GM10847 (cell line): ENCODE data around the gene COL25A1.

ENCODE experiments used
- POLR2A ChIP-seq: IDR thresholded peaks from 2 replicates; pipeline ENCODE4 v1.6.1; 2011; ENCODE audit not compliant: insufficient read length; ENCODE audit errors: extremely low read depth

Gene COL25A1

GRCh38 chr4:108787724-108788123 is 514.7 kb downstream of the COL25A1 start:
- TF ChIP-seq POLR2A, result no peak

- TF ChIP-seq POLR2A, result no peak
Observed at GRCh38 chr4:108787106-108787505, 515.4 kb downstream of the COL25A1 start.

- no peak for TF ChIP-seq POLR2A
Observed at GRCh38 chr4:108786351-108786750, 516.1 kb downstream of the COL25A1 start.

- no peak for TF ChIP-seq POLR2A
Observed at GRCh38 chr4:108783665-108784463, 518.6 kb downstream of the COL25A1 start.

- no peak for TF ChIP-seq POLR2A
Observed at GRCh38 chr4:108779958-108780357, 522.5 kb downstream of the COL25A1 start.

GRCh38 chr4:108777388-108777787 is 525.1 kb downstream of the COL25A1 start:
- no peak for TF ChIP-seq POLR2A

- no peak for TF ChIP-seq POLR2A
Observed at GRCh38 chr4:108775921-108776320, 526.5 kb downstream of the COL25A1 start.

- no peak for TF ChIP-seq POLR2A
Observed at GRCh38 chr4:108774809-108775530, 527.5 kb downstream of the COL25A1 start.

- TF ChIP-seq POLR2A, result no peak
Observed at GRCh38 chr4:108772402-108772801, 530.1 kb downstream of the COL25A1 start.

GRCh38 chr4:108766058-108766457 is 536.4 kb downstream of the COL25A1 start:
- TF ChIP-seq POLR2A, result no peak

- no peak for TF ChIP-seq POLR2A
Observed at GRCh38 chr4:108763986-108764385, 538.5 kb downstream of the COL25A1 start.

GRCh38 chr4:108763226-108763593 is 539.2 kb downstream of the COL25A1 start:
- TF ChIP-seq POLR2A, result no peak

GRCh38 chr4:108762559-108763225 is 539.8 kb downstream of the COL25A1 start, which contains the start of gene ETNPPL:
TSS of gene ETNPPL (minus strand) at chr4:108763053. CDS start at chr4:108762898, 155 bp downstream.
- no peak for TF ChIP-seq POLR2A
